HepG2 (cell line): ENCODE results near the gene SUSD3. TPM values are rescaled to one million over a fixed set of nuclear protein-coding genes. Genes with fewer than 3 reads are reported as not detected.

Experiments
- BRD4 ChIP-seq: sonication (generic); formaldehyde crosslinking; IDR thresholded peaks from 2 replicates; pipeline ENCODE4 v1.4.0; 2020; ENCODE audit warnings: missing genetic modification reagents
- NCOA2 ChIP-seq: sonication (generic); formaldehyde crosslinking; IDR thresholded peaks from 2 replicates; pipeline ENCODE4 v1.8.0; 2022; ENCODE audit warnings: inconsistent platforms
- RFX3 ChIP-seq: IDR thresholded peaks from 2 replicates; pipeline ENCODE4 v1.6.1; 2016; ENCODE audit warnings: missing biosample characterization, missing genetic modification reagents
- ZNF570 ChIP-seq: sonication (generic); formaldehyde crosslinking; IDR thresholded peaks from 2 replicates; pipeline ENCODE4 v1.4.0; 2020; ENCODE audit warnings: mild to moderate bottlenecking, missing genetic modification reagents, borderline replicate concordance
- ZNF768 ChIP-seq: sonication (generic); formaldehyde crosslinking; IDR thresholded peaks from 2 replicates; pipeline ENCODE4 v1.4.0; 2020; ENCODE audit warnings: missing genetic modification reagents
- ZNF816 ChIP-seq: sonication (generic); formaldehyde crosslinking; IDR thresholded peaks from 2 replicates; pipeline ENCODE4 v1.8.0; 2022; ENCODE audit warnings: missing genetic modification reagents, mild to moderate bottlenecking, borderline replicate concordance
- polyA plus RNA-seq, 8 experiments: library from polyadenylated mRNA; depleted of rRNA in 3 of 8; stranded (reverse) in 7 of 8; unstranded in 1 of 8; fragments of >200 nt; fragmentation: Illumina TruSeq in 4 of 8; extraction: Trizol in 4 of 8; gene quantifications; 2 replicates each; pipeline versions ENCODE4 v1.2.1 to v1.2.3, GENCODE V29; 2011 to 2016; ENCODE audit warnings: low read depth in 4 of 8, missing spikeins in 1 of 8, mixed read lengths in 1 of 8; ENCODE audit not compliant: insufficient read depth in 1 of 8
- total RNA-seq, 5 experiments: library from RNA; depleted of rRNA; stranded (reverse); fragments of >200 nt; fragmentation: Illumina TruSeq; extraction: Trizol; gene quantifications; 2 replicates each; pipeline ENCODE4 v1.2.3, GENCODE V29; 2016; ENCODE audit warnings: low read depth in 1 of 5
- TF ChIP-seq, protein P1 (sequence below), 2 experiments: sonication (generic) in 1 of 2; formaldehyde crosslinking in 1 of 2; IDR thresholded peaks; 2 replicates each; pipeline versions ENCODE4 v1.4.0 to v1.6.1; 2016 to 2020; ENCODE audit warnings: borderline replicate concordance in 1 of 2, low read depth in 1 of 2, mild to moderate bottlenecking in 1 of 2, missing genetic modification reagents in 1 of 2
- TF ChIP-seq, protein P2 (sequence below): sonication (generic); formaldehyde crosslinking; IDR thresholded peaks from 2 replicates; pipeline ENCODE4 v1.5.0; 2020; ENCODE audit warnings: mild to moderate bottlenecking, missing genetic modification reagents, borderline replicate concordance
- TF ChIP-seq, protein P3 (sequence below): IDR thresholded peaks from 2 replicates; pipeline ENCODE4 v1.6.1; 2016; ENCODE audit warnings: low read depth

The SUSD3 gene
- total and polyA plus RNA-seq, 2 of the 13 experiments (the other 11 are each of a cell fraction or from before 2014, with no cell fraction given), result 7.0 to 9.1 TPM

DNA sequence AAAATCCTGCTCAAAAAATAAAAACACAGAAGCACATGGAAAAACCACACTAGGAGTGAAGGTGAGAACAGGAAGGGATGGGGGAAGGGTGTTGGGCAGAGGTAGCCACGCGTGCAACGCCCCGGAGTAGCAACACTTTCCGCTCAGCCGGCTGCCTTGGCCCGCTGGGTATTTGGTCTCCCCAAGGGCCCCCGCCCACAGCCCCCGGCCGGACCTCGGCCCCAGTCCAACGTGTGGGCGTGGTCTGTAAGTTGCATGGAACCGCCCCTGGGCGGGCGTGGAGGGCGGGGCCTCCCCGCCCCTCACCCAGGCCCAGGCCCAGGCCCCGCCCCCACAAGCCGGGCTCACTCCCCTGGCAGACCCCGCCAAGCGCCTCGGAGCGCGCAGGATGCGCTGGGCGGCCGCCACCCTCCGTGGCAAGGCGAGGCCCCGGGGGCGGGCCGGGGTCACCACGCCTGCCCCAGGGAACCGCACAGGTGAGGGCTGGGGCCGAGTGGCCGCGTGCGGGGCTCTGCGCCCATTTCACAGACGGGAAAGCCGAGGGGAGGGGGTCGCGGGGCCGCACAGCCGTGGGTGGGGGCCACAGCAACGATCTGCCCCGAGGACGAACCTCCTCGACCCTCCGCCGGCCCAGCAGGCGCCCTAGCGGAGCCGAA is at the start of gene SUSD3 (continued):
- TF ChIP-seq, protein P1, sequence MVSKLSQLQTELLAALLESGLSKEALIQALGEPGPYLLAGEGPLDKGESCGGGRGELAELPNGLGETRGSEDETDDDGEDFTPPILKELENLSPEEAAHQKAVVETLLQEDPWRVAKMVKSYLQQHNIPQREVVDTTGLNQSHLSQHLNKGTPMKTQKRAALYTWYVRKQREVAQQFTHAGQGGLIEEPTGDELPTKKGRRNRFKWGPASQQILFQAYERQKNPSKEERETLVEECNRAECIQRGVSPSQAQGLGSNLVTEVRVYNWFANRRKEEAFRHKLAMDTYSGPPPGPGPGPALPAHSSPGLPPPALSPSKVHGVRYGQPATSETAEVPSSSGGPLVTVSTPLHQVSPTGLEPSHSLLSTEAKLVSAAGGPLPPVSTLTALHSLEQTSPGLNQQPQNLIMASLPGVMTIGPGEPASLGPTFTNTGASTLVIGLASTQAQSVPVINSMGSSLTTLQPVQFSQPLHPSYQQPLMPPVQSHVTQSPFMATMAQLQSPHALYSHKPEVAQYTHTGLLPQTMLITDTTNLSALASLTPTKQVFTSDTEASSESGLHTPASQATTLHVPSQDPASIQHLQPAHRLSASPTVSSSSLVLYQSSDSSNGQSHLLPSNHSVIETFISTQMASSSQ (IDR thresholded peaks at IDR 0.05; ENCODE audit: low read depth), result no peak
- TF ChIP-seq, protein P1 (CRISPR knock-in tag; IDR thresholded peaks at IDR 0.05; ENCODE audit: borderline replicate concordance), result 0 out of 2 replicates have a peak, but pooled peaks have one; percentile 31
- TF ChIP-seq, protein P2, sequence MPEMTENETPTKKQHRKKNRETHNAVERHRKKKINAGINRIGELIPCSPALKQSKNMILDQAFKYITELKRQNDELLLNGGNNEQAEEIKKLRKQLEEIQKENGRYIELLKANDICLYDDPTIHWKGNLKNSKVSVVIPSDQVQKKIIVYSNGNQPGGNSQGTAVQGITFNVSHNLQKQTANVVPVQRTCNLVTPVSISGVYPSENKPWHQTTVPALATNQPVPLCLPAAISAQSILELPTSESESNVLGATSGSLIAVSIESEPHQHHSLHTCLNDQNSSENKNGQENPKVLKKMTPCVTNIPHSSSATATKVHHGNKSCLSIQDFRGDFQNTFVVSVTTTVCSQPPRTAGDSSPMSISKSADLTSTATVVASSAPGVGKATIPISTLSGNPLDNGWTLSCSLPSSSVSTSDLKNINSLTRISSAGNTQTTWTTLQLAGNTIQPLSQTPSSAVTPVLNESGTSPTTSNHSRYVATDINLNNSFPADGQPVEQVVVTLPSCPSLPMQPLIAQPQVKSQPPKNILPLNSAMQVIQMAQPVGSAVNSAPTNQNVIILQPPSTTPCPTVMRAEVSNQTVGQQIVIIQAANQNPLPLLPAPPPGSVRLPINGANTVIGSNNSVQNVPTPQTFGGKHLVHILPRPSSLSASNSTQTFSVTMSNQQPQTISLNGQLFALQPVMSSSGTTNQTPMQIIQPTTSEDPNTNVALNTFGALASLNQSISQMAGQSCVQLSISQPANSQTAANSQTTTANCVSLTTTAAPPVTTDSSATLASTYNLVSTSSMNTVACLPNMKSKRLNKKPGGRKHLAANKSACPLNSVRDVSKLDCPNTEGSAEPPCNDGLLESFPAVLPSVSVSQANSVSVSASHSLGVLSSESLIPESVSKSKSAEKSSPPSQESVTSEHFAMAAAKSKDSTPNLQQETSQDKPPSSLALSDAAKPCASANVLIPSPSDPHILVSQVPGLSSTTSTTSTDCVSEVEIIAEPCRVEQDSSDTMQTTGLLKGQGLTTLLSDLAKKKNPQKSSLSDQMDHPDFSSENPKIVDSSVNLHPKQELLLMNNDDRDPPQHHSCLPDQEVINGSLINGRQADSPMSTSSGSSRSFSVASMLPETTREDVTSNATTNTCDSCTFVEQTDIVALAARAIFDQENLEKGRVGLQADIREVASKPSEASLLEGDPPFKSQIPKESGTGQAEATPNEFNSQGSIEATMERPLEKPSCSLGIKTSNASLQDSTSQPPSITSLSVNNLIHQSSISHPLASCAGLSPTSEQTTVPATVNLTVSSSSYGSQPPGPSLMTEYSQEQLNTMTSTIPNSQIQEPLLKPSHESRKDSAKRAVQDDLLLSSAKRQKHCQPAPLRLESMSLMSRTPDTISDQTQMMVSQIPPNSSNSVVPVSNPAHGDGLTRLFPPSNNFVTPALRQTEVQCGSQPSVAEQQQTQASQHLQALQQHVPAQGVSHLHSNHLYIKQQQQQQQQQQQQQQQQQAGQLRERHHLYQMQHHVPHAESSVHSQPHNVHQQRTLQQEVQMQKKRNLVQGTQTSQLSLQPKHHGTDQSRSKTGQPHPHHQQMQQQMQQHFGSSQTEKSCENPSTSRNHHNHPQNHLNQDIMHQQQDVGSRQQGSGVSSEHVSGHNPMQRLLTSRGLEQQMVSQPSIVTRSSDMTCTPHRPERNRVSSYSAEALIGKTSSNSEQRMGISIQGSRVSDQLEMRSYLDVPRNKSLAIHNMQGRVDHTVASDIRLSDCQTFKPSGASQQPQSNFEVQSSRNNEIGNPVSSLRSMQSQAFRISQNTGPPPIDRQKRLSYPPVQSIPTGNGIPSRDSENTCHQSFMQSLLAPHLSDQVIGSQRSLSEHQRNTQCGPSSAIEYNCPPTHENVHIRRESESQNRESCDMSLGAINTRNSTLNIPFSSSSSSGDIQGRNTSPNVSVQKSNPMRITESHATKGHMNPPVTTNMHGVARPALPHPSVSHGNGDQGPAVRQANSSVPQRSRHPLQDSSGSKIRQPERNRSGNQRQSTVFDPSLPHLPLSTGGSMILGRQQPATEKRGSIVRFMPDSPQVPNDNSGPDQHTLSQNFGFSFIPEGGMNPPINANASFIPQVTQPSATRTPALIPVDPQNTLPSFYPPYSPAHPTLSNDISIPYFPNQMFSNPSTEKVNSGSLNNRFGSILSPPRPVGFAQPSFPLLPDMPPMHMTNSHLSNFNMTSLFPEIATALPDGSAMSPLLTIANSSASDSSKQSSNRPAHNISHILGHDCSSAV (CRISPR knock-in tag), result no peak
- TF ChIP-seq ZNF570 (no peak), ZNF816 (CRISPR knock-in tag) (no peak), ZNF768 (CRISPR knock-in tag) (peak; percentile 48; the same call in 1 of the 2 replicates), BRD4 (CRISPR knock-in tag) (no peak), RFX3 (CRISPR knock-in tag) (no peak), NCOA2 (CRISPR knock-in tag) (no peak)
- TF ChIP-seq, protein P3, sequence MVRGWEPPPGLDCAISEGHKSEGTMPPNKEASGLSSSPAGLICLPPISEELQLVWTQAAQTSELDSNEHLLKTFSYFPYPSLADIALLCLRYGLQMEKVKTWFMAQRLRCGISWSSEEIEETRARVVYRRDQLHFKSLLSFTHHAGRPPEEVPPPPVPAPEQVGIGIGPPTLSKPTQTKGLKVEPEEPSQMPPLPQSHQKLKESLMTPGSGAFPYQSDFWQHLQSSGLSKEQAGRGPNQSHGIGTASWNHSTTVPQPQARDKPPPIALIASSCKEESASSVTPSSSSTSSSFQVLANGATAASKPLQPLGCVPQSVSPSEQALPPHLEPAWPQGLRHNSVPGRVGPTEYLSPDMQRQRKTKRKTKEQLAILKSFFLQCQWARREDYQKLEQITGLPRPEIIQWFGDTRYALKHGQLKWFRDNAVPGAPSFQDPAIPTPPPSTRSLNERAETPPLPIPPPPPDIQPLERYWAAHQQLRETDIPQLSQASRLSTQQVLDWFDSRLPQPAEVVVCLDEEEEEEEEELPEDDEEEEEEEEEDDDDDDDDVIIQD (CRISPR knock-in tag), result no peak
